NCI-H774 (cell line): ENCODE data around the gene GNPTAB.
"Not testable (repeated sequence)": the region's sequence is repeated elsewhere in the genome, so short reads cannot be mapped to it uniquely, and the experiment has no call there.

ENCODE experiments used
- DNase-seq: peaks from one replicate; lab custom pipeline; 2025; lab: John Stamatoyannopoulos, UW

Gene GNPTAB

GRCh38 chr12:101852998-101853397 is 22.2 kb upstream of the GNPTAB start:
- DNase-seq: no peak

DNA sequence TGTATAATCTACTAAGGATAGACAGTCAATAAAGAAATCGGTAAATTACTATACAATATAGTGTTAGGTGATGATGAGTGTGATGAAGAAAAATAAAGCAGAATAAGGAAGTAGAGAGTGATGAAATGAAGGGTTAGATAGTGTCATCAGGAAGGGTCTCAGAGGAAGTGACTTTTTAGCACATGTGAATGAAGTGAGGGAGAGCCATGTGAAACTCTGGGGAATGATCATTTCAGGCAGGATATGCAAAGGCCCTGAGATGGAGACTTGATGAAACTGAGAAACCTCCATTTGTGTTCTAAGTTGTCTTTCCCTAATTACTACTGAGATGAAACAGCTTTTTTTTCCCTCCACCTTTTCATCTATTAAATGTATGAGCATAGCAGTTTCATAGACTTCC is 19.4 kb upstream of the GNPTAB start:
- no peak for DNase-seq

DNA sequence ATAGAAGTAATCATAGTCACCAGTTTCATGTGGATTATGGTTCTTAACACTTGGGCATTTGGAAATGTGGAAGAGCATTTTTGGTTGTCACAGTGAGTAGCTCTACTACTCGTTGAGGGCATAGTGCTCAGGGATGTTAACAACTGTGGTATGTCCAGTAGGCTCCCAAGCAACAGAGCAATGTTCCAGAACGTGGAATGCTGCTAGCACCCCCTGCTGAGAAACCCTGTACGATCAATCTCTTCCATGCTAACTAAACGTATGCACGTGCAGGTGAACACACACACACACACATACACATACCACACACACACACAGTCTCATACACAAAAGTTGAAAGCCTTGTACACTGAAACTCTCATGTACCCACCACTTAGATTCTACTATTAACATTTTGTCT is 16.6 kb upstream of the GNPTAB start:
- no peak for DNase-seq

DNA sequence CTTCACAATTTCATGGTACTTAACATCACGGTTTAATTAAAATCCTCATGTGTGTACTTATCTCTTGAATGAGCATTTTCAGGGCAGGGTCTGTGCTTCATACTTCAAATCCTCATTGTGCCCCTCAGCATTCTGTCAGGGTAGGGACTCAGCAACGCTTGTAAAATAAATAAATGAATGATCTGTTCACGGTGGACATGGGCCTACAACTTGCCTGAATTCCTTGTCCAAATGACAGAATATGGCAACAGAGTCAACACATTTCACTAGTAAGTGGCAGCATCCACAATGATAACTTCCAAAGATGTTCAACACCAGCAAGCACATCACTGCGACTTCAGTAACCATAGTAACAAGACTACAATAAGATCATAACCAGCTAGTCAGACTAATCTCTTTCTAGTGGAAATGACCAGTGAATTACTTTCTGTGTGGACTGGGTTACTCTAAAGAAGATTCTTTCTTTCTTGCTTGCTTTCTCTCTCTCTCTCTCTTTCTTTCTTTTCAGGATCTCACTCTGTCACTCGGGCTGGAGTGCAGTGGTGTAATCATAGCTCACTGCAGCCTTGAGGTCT is 14.5 kb upstream of the GNPTAB start:
- DNase-seq: no peak

GRCh38 chr12:101841069-101841468 is 10.3 kb upstream of the GNPTAB start:
- no peak for DNase-seq

DNA sequence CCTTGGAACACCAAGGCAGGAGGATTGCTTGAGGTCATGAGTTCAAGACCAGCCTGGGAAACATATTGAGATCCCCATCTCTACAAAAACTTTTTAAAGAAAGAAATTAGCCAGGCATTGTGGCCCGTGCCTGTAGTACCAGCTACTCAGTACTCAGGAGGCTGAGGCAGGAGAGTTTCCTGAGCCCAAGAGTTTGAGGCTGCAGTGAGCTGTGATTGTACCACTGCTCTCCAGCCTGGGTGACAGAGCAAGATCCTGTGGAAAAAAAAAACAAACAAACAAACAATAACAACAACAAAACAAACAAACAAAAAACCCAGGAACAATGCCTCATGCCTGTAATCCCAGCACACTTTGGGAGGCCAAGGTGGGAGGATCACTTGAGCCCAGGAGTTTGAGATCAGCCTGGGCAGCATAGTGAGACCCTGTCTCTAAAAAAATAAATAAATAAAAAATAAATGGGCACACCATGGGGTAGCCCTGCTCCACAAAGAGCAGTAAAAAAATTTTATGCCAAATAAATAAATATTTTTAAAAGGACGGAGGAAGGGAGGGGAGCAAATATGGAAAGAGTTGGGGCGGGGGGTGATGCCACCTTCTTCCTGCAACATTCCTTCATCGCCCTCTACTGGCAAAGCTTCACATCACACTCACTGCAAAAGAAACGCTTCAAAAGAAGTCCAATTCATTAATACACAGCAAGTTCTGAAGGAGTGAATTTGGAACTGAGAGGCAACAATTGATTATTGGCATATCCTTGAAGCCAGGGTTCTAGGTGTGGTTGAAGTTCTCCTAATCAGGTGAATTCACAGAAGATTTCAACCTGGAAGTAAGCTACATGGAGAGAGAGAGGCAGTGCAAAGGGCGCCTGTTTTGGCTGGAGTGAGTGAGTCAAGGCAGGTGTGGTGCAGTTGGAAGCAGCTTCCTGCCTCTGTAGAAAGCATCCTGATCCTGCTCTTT is 8.8 kb upstream of the GNPTAB start:
- DNase-seq: peak; percentile 57

GRCh38 chr12:101838628-101839323 is 8.0 kb upstream of the GNPTAB start:
- no peak for DNase-seq

DNA sequence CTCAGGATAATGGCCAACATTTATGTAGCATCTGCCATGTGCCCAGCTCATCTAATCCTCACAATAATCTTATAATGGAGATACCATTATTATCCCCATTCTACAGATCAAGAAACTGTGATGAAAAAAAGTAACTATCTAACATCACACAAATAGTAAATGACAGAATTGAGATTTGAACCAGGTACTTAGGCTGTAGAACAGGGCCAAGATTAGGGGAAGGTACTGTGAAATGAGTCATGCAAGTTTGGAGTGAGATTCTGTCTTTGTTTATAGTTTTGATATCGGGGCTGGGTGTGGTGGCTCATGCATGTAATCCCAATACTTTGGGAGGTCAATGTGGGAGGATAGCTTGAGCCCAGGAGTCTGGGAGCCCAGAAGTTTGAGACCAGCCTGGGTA is 1.3 kb upstream of the GNPTAB start:
- DNase-seq: no peak

DNA sequence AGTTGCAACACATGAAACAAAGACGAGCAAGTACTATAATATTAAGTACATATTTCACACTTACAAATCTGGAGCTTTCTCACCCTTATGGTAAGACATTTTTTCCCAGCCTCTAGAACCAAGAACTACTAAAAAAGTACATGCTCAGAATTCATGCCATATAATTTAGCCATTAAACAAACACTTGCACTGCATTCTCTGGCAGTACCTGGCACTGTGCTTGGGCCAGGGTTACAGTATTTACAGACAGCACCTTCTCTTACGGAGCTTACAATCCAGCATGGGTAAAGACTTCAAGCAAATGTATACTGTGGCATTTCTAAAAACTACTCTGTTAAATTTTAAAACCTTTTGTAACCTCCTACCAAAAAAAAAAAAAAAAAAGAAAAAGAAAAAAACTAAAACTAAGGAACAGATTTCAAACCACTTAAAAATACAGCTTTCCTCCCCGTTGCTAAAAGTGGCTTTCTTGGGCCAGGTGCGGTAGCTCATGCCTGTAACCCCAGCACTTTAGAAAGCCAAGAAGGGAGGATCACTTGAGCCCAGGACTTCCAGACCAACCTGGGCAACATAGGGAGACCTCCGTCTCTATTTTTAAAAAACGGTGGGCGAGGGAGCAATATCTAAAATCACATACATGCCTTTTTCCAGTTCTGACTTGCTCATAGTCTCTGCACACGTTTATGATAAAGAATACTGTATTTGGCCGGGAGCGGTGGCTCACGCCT is 956 bp downstream of the GNPTAB start:
- no peak for DNase-seq

- DNase-seq: no peak
Measured at GRCh38 chr12:101828463-101829196, 2.1 kb downstream of the GNPTAB start.

- no peak for DNase-seq
Measured at GRCh38 chr12:101826766-101827368, 3.9 kb downstream of the GNPTAB start.

DNA sequence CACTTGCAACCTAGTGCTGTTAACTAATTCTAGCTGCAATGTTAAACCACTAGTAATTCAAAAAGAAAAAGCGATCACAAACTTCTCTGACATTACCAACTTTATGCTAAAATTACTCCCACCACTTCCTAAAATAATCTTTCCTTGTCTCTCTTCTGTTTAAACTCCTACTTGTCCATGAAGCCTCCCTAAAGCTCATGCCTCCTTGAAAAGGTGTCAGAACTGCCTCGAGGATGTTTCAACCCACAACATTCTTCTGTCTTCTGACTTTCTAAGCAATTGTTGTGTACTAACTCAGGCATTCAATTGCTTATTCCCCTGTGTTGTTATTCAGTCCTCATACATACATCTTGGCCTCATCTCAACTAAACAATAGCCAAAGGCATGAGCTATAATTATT is 5.9 kb downstream of the GNPTAB start:
- DNase-seq: no peak

DNA sequence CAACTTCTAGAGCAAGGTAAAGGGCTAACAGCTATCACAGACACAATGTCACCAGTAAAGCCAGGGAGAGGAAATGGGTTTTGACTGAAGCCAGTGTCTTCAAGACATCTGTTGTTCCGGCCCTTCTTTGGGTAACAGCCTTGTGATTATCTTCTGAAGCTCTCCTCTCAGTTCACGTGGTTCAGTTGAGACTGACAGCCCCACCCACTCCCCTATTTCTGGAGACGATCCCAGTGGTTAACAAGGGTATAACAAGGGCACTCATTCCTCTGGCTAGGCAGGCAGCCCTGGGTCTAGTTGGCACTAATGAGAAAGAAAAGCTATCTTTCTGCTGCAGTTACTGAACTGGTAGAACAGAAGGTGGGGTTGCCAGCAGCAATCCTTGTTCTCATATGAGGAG is 6.9 kb downstream of the GNPTAB start:
- DNase-seq: no peak

DNA sequence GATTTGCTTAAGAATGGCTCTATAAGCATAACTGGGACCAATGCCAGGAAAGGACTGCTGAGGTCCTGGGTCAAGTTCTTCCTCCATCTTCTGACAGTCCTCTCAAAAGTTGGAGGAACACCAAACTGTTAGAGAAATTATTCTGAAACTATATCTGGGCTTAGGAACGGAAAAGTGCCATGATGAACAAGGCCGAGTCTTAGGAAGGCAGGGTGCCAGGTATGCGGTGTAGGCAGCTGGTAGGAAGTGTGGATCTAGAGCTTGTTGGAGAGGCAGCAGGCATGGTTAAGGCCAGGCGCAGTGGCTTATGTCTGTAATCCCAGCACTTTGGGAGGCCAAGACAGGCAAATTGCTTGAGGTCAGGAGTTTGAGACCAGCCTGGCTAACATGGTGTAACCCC is 7.7 kb downstream of the GNPTAB start:
- no peak for DNase-seq

DNA sequence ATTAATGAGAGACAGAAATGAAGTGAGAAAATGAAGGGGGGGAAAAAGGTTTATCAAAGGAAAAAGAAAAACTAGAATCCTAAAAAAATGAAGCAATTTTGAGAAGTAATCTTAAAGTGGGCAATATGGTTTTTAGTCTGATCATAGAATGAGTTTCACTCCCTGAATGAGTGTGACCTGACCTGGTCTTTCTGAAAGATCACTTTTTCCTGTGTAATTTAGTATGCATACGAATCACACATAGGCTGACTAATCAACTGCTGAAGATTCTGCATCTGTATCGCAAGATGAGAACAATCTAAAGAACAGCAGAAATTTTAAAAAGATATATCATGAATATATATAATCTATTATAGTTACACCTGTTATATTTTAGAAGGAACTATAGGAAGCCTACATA is 11.3 kb downstream of the GNPTAB start:
- no peak for DNase-seq

DNA sequence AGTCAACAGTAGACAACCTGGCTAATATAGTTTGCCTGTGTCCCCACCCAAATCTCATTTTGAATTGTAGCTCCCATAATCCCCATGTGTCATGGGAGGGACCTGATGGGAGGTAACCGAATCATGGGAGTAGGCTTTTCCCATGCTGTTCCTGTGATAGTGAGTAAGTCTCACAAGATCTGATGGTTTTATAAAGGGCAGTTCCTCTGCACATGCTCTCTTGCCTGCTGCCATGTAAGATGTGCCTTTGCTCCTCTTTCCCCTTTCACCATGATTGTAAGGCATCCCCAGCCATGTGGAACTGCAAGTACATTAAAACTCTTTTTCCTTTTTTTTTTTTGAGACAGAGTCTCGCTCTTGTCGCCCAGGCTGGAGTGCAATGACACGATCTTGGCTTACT is 12.1 kb downstream of the GNPTAB start:
- not testable (repeated sequence) for DNase-seq

DNA sequence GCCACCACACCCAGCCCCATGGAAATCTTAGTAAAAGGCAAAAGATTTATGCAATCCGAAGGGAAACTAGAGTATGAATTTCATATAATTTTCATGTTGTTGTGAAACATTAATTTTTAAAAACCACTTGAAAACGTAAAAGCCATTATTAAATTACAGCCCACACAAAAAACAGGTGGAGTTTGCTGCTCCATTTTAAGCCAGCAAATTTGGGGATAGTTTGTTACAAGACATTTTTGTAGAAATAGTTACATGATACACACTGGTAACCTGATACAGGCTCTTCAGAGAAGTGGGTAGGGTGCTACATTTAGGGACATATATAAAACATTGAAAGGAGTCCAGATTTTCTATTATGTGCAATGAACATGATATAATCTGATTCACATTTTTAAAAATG is 17.6 kb downstream of the GNPTAB start:
- no peak for DNase-seq

DNA sequence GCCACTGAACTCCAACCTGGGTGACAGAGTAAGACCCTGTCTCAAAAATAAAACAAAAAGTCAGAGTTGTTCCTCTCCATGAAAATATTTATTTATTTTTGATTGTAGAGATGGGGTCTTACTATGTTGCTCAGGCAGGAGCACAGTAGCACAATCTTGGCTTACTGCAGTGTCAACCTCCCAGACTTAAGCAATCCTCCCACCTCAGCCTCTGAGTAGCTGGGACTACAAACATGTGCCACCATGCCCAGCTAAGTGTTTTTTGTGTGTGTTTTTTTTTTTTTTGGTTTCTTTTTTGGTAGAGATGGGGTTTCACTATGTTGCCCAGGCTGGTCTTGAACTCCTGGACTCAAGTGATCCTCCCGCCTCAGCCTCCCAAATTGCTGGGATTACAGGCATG is 18.0 kb downstream of the GNPTAB start:
- not testable (repeated sequence) for DNase-seq

GRCh38 chr12:101811342-101811741 is 19.4 kb downstream of the GNPTAB start:
- not testable (repeated sequence) for DNase-seq

GRCh38 chr12:101809208-101809607 is 21.6 kb downstream of the GNPTAB start:
- no peak for DNase-seq

GRCh38 chr12:101806265-101806664 is 24.5 kb downstream of the GNPTAB start:
- DNase-seq: no peak
